ENCODE measurements around the gene FGD6. TPM values are rescaled to one million over a fixed set of nuclear protein-coding genes. Genes with fewer than 3 reads are reported as not detected.

FGD6 gene
- total RNA-seq, 2 donors from 2014 or later: 9.8 to 21.8 TPM

DNA sequence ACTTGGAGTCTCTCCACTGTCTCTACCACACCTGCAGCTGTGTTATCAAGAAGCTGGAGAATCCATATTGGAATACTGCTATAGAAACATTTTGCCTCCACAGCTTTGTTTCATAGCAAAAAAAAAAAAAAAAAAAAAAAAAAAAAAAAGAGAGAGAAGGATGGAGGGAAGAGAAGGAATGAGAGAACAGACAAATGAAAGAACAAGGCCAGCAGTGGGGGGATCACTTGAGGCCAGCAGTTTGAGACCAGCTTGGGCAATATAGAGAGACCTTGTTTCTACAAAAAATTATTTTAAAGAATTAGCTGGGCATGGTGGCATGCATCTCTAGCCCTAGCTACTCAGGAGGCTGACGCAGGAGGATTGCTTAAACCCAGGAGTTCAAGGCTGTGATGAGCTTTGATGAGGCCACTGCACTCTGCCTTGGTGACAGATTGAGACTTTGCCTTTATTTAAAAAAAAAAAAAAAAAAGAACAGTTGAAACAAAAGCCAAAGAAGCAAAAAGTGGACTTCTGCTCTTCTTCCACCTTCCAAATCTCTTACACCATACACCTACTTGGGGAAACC, 8.5 kb upstream of the FGD6 start:
- Histone ChIP-seq H3K36me3 (no peaks in the 10 kb centered on the region), H3K9me3 (no peaks in the 10 kb centered on the region), H3K4me1 (no peaks in the 10 kb centered on the region), H3K4me3 (no peak overlapping the region), H3K27me3 (no peaks in the 10 kb centered on the region), H3K9ac (ENCODE audit: low read depth in 2 of 2, low read length in 2 of 2) (no peak overlapping the region), H3K27ac (no peak overlapping the region)
- DNase-seq: no peak
- intact Hi-C loops (cut with DNase I): loop anchor here (10.0 kb wide), 1 partner anchor 249 kb away; the partner anchor contains the start of gene METAP2
- TF ChIP-seq, protein P1, sequence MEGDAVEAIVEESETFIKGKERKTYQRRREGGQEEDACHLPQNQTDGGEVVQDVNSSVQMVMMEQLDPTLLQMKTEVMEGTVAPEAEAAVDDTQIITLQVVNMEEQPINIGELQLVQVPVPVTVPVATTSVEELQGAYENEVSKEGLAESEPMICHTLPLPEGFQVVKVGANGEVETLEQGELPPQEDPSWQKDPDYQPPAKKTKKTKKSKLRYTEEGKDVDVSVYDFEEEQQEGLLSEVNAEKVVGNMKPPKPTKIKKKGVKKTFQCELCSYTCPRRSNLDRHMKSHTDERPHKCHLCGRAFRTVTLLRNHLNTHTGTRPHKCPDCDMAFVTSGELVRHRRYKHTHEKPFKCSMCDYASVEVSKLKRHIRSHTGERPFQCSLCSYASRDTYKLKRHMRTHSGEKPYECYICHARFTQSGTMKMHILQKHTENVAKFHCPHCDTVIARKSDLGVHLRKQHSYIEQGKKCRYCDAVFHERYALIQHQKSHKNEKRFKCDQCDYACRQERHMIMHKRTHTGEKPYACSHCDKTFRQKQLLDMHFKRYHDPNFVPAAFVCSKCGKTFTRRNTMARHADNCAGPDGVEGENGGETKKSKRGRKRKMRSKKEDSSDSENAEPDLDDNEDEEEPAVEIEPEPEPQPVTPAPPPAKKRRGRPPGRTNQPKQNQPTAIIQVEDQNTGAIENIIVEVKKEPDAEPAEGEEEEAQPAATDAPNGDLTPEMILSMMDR (IDR thresholded peaks at IDR 0.05): no peak

DNA sequence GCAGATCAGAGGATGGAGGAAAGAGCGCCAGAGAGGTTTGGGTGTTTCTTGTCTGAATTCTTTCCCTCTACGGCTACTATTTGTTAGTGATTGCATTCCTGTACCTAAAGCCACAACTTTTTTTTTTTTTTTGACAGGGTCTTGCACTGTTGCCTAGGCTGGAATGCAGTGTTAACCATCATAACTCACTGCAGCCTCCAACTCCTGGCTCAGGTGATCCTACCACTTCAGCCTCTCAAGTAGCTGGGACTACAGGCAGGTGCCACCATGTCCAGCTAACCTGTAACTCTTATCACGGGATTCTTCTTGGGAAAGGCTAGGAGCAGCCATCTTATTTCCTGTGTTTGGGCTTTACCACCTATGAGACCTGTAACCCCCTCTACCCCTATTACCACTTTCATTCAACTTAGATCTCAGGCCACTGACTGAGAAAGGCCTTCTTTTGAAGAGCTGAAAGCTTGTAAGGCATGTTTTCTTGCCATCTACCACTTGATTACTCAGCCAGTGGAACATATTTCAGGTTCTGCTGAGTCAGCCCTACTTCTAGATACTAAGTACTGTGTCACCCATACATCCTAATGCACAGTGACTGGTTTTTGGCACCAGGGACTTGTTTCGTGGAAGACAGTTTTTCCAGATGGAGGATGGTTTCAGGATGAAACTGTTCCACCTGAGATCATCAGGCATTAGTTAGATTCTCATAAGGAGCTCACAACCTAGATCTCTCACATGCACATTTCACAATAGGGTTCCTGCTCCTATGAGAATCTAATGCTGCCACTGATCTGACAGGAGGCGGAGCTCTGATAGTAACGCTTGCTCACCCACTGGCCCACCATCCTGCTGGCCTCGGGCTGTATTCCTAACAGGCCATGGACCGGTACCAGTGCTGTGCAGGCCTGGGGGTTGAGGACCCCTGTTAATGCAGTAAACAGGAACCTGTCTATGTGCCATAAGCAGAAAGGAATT, 7.2 kb upstream of the FGD6 start:
- TF ChIP-seq, protein P1 (IDR thresholded peaks at IDR 0.05): no peak
- Histone ChIP-seq H3K9ac (ENCODE audit: low read depth in 2 of 2, low read length in 2 of 2) (no peak overlapping the region), H3K9me3 (no peaks in the 10 kb centered on the region), H3K4me1 (peaks cover 8% of the 10 kb centered on the region), H3K27me3 (no peaks in the 10 kb centered on the region), H3K36me3 (no peaks in the 10 kb centered on the region), H3K27ac (no peak overlapping the region), H3K4me3 (no peak overlapping the region)
- no peak for DNase-seq
- intact Hi-C loops (cut with DNase I): loop anchor here (10.0 kb wide), 1 partner anchor 250 kb away; the partner anchor contains the start of gene METAP2

DNA sequence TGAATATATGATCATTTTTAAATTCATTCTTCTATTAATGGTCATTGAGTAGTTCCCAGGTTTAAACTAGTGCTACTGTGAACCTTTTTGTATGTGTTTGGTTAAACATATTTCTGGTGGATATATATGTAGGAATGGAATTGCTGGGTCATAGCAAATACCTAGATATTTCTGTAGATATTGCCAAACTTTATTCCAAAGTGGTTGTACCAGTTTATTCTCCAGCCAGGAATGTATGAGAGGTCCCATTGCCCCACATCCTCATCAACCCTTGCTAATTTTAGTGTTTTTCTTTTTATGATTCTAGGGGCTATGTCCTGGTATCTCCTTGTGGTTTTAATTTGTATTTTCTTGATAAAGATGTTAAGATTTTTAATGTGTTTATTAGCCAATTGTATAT, 3.5 kb upstream of the FGD6 start:
- H3K9ac ChIP-seq (ENCODE audit: low read depth in 2 of 2, low read length in 2 of 2): no peak overlapping the region
- no peak overlapping the region for H3K27ac ChIP-seq
- DNase-seq: no peak
- H3K9me3 ChIP-seq: no peaks in the 10 kb centered on the region
- H3K27me3 ChIP-seq: no peaks in the 10 kb centered on the region
- peaks cover 11% of the 10 kb centered on the region for H3K4me1 ChIP-seq
- intact Hi-C loops (cut with DNase I): loop anchor here (10.0 kb wide), 1 partner anchor 254 kb away; the partner anchor contains the start of gene METAP2
- TF ChIP-seq, protein P1 (IDR thresholded peaks at IDR 0.05): no peak
- no peak overlapping the region for H3K4me3 ChIP-seq
- no peaks in the 10 kb centered on the region for H3K36me3 ChIP-seq

DNA sequence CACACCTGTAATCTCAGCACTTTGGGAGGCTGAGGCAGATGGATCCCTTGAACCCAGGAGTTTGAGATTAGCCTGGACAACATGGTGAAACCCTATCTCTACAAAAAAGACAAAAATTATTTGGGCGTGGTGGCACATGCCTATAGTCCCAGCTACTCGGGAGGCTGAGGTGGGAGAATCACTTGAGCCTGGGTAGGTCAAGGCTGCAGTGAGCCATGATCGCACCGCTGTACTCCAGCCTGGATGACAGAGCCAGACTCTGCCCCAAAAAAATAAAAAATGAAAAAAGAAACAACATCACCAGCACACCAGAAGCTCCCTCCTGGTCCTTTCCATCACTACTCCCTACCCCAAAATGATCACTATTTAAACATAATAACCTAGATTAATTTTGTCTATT, 2.9 kb upstream of the FGD6 start:
- Histone ChIP-seq H3K4me1 (peaks cover 11% of the 10 kb centered on the region), H3K9ac (ENCODE audit: low read depth in 2 of 2, low read length in 2 of 2) (no peak overlapping the region), H3K27me3 (no peaks in the 10 kb centered on the region), H3K27ac (no peak overlapping the region), H3K4me3 (no peak overlapping the region), H3K9me3 (no peaks in the 10 kb centered on the region), H3K36me3 (no peaks in the 10 kb centered on the region)
- intact Hi-C loops (cut with DNase I): loop anchor here (10.0 kb wide), 1 partner anchor 255 kb away; the partner anchor contains the start of gene METAP2
- TF ChIP-seq, protein P1 (IDR thresholded peaks at IDR 0.05): no peak
- no peak for DNase-seq
